HT1080 (cell line): ENCODE data around the gene SMYD2. TPM values are rescaled to one million over a fixed set of nuclear protein-coding genes. Genes with fewer than 3 reads are reported as not detected.

Experiments used
- DNase-seq: peaks from one replicate; pipeline ENCODE4 v3.0.0-alpha.2; 2015; ENCODE audit warnings: low read depth
- total RNA-seq: library from RNA; depleted of rRNA; stranded (reverse); fragments of >200 nt; shearing (Covaris generic); gene quantifications from 2 replicates; pipeline ENCODE4 v1.2.3, GENCODE V29; 2014

The SMYD2 gene
- total RNA-seq, 1 experiment from 2014 or later: 41.5 TPM

GRCh38 chr1:214329470-214330220 is 48.7 kb downstream of the SMYD2 start:
- no peak for DNase-seq

GRCh38 chr1:214330222-214330621 is 49.3 kb downstream of the SMYD2 start:
- no peak for DNase-seq

- DNase-seq: no peak
Observed at GRCh38 chr1:214330715-214331114, 49.8 kb downstream of the SMYD2 start.

- DNase-seq: no peak
Observed at GRCh38 chr1:214331180-214331579, 50.2 kb downstream of the SMYD2 start.

- peak; percentile 43 for DNase-seq
Observed at GRCh38 chr1:214331827-214332423, 51.0 kb downstream of the SMYD2 start.

GRCh38 chr1:214332946-214333798 is 52.2 kb downstream of the SMYD2 start:
- DNase-seq: peak; percentile 52

- no peak for DNase-seq
Observed at GRCh38 chr1:214335567-214335966, 54.6 kb downstream of the SMYD2 start.

- DNase-seq: no peak
Observed at GRCh38 chr1:214337015-214337414, 56.1 kb downstream of the SMYD2 start.

GRCh38 chr1:214337511-214337910 is 56.6 kb downstream of the SMYD2 start:
- DNase-seq: no peak

- no peak for DNase-seq
Observed at GRCh38 chr1:214338212-214338611, 57.3 kb downstream of the SMYD2 start.

GRCh38 chr1:214341459-214341858 is 60.5 kb downstream of the SMYD2 start:
- no peak for DNase-seq

- DNase-seq: no peak
Observed at GRCh38 chr1:214341932-214342331, 61.0 kb downstream of the SMYD2 start.

- no peak for DNase-seq
Observed at GRCh38 chr1:214342525-214342924, 61.6 kb downstream of the SMYD2 start.

- DNase-seq: no peak
Observed at GRCh38 chr1:214344897-214345296, 63.9 kb downstream of the SMYD2 start.

GRCh38 chr1:214349008-214349407 is 68.0 kb downstream of the SMYD2 start:
- no peak for DNase-seq

- DNase-seq: no peak
Observed at GRCh38 chr1:214349781-214350180, 68.8 kb downstream of the SMYD2 start.

- DNase-seq: no peak
Observed at GRCh38 chr1:214351551-214352277, 70.8 kb downstream of the SMYD2 start.

- peak; percentile 59 for DNase-seq
Observed at GRCh38 chr1:214352838-214353237, 71.9 kb downstream of the SMYD2 start.

- DNase-seq: no peak
Observed at GRCh38 chr1:214354440-214355148, 73.6 kb downstream of the SMYD2 start.

GRCh38 chr1:214360116-214360515 is 79.2 kb downstream of the SMYD2 start:
- no peak for DNase-seq
